Gastrocnemius medialis (tissue), 4 donors: ENCODE data around the gene KDM6A.

Source experiments
- CTCF ChIP-seq, 5 experiments: fragments of 450-650 bp in 3 of 5; fragments of 200-600 bp in 2 of 5; sonication (generic) in 2 of 5; IDR thresholded peaks in 4 of 5; conservative IDR thresholded peaks in 1 of 5; 1 replicate in 4 of 5; 2 replicates in 1 of 5; pipeline ENCODE4 v1.5.1; 2016 to 2019; ENCODE audit warnings: antibody characterized with exemption in 5 of 5, mild to moderate bottlenecking in 3 of 5, moderate library complexity in 3 of 5
- POLR2A ChIP-seq, 2 donors: fragments of 450-650 bp; IDR thresholded peaks; one replicate each; pipeline ENCODE4 v1.6.1; 2017; ENCODE audit warnings: antibody characterized with exemption in 2 of 2, mild to moderate bottlenecking in 2 of 2, moderate library complexity in 2 of 2

GRCh38 chrX:44875185-44875489 lies 2.1 kb downstream of the KDM6A start:
- TF ChIP-seq CTCF (IDR thresholded peaks at IDR 0.05 in 4 of 5, conservative IDR thresholded peaks at IDR 0.05 in 1 of 5), result no peak
- TF ChIP-seq POLR2A (IDR thresholded peaks at IDR 0.05), result no peak
